Measurements from ENCODE around the gene CACNG4. TPM values are rescaled to one million over a fixed set of nuclear protein-coding genes. Genes with fewer than 3 reads are reported as not detected.

CACNG4 gene
- 6.0 and 6.3 TPM in 2 replicates for total RNA-seq (2021)
- long read RNA-seq, partial matches to known transcripts = 0 of 2 reads
- long read RNA-seq, other reads (novel, unspliced or antisense) = 2 of 2 reads

GRCh38 chr17:66963909-66964771 lies at the start of gene CACNG4:
Gene CACNG4, plus strand, starts transcription at chr17:66964707. Its CDS starts 205 bp downstream, at chr17:66964912.
- Histone ChIP-seq H3K23ac (ENCODE audit: insufficient read length, low read depth, low read length) (no peak within 1 kb of the TSS), H2AFZ (ENCODE audit: low read length) (no peak within 1 kb of the TSS), H3K4ac (ENCODE audit: low read depth, low read length) (no peak within 1 kb of the TSS), H2AK5ac (ENCODE audit: insufficient read length, low read length) (no peak within 1 kb of the TSS), H2BK5ac (ENCODE audit: insufficient read length, low read length) (no peak within 1 kb of the TSS), H3K79me1 (ENCODE audit: insufficient read depth, low read depth, low read length, poor library complexity, severe bottlenecking) (no peaks in the 10 kb centered on the region), H4K20me1 (ENCODE audit: control insufficient read depth, insufficient read depth, insufficient read length) (no peaks in the 10 kb centered on the region), H2BK120ac (ENCODE audit: low read depth, low read length, poor library complexity, severe bottlenecking) (no peak within 1 kb of the TSS), H3K56ac (ENCODE audit: insufficient read length, low read depth, low read length) (no peak within 1 kb of the TSS), H3K4me1 (ENCODE audit: insufficient read depth, low read length) (peaks cover 2% of the 10 kb centered on the region; the same call in 1 of the 2 replicates), H3K23me2 (ENCODE audit: insufficient read length, low read depth, low read length, poor library complexity, severe bottlenecking) (peaks cover 18% of the 10 kb centered on the region), H3K4me2 (ENCODE audit: insufficient read depth, insufficient read length, low read length) (peak within 1 kb of the TSS; percentile 77), H3K79me2 (ENCODE audit: insufficient read depth, low read length) (0 out of 2 replicates have a peak, but pooled peaks cover 3% of the 10 kb centered on the region), H3K27ac (ENCODE audit: insufficient read length, low read depth, low read length) (no peak within 1 kb of the TSS), H4K5ac (ENCODE audit: insufficient read length, low read depth, low read length) (no peak within 1 kb of the TSS), H2BK12ac (ENCODE audit: insufficient read length, low read depth, low read length) (no peak within 1 kb of the TSS), H3K27me3 (ENCODE audit: insufficient read depth, low read length) (peaks cover 18% of the 10 kb centered on the region; the same call in 1 of the 2 replicates), H2BK20ac (ENCODE audit: low read depth, low read length, poor library complexity, severe bottlenecking) (no peak within 1 kb of the TSS), H3K9ac (ENCODE audit: extremely low read depth, insufficient read length, low read length) (no peak within 1 kb of the TSS), H3K18ac (ENCODE audit: insufficient read length, low read depth, low read length) (peak within 1 kb of the TSS; percentile 51), H3K14ac (ENCODE audit: insufficient read depth, low read length) (peak within 1 kb of the TSS; percentile 70; the same call in 1 of the 2 replicates), H4K91ac (ENCODE audit: insufficient read length, low read depth, low read length) (no peak within 1 kb of the TSS), H3K9me3 (ENCODE audit: control insufficient read depth, low read depth, low read length) (no peaks in the 10 kb centered on the region), H2BK15ac (ENCODE audit: low read depth, low read length) (no peak within 1 kb of the TSS), H3T11ph (ENCODE audit: low read length) (no peak within 1 kb of the TSS), H4K8ac (replicated peaks; ENCODE audit: insufficient read length, low read depth, low read length) (no peak within 1 kb of the TSS)
- Mint-ChIP-seq H3K9me3 (no peaks in the 10 kb centered on the region), H3K27me3 (ENCODE audit: low read depth) (peaks cover 84% of the 10 kb centered on the region), H3K27ac (no peak within 1 kb of the TSS), H3K4me3 (peak within 1 kb of the TSS; percentile 71 to 86), H3K36me3 (ENCODE audit: insufficient read depth in 1 of 3, low read depth in 3 of 3) (no peaks in the 10 kb centered on the region; a peak in 1 of 7 replicates), H3K4me1 (peaks cover 38 to 48% of the 10 kb centered on the region in 2 experiments)
- no CpG with 5 or more reads among the region's 71 CpGs for WGBS (ENCODE audit: extremely low coverage, insufficient read length, low lambda C conversion rate)
- no peak for TF ChIP-seq CTCF (conservative IDR thresholded peaks at IDR 0.05)
- peak; percentile 65 for DNase-seq

Data from H9 (cell line).